Activated CD4-positive, alpha-beta T cell treated with anti-CD3 and anti-CD28 coated beads, Interleukin-2, amount 10 ng/mL, durations not matched to agents 7 days and 5 days (primary cell): ENCODE results near the gene HAUS5. TPM values are rescaled to one million over a fixed set of nuclear protein-coding genes. Genes with fewer than 3 reads are reported as not detected.
"Not testable (repeated sequence)": the region's sequence is repeated elsewhere in the genome, so short reads cannot be mapped to it uniquely, and the experiment has no call there.

Experiments used
- CTCF ChIA-PET: fragments of 350-600 bp; sonication (Branson Sonifier 250); formaldehyde crosslinking; loops from one replicate; lab custom pipeline; 2021; ENCODE audit warnings: antibody characterized with exemption; lab: Charles Lee
- POLR2A ChIA-PET: fragments of 350-600 bp; sonication (Branson Sonifier 250); formaldehyde crosslinking; loops from one replicate; lab custom pipeline; 2021; ENCODE audit warnings: antibody characterized with exemption; lab: Charles Lee
- DNase-seq: peaks from one replicate; pipeline ENCODE4 v3.0.0-alpha.2; 2020
- H3K27ac Mint-ChIP-seq: one replicate; pipeline ENCODE4 v1.8.0; 2021; ENCODE audit warnings: mild to moderate bottlenecking, moderate library complexity, mixed read lengths
- H3K27me3 Mint-ChIP-seq: one replicate; pipeline ENCODE4 v1.8.0; 2021; ENCODE audit warnings: mixed read lengths
- H3K36me3 Mint-ChIP-seq: one replicate; pipeline ENCODE4 v1.8.0; 2021; ENCODE audit warnings: low read depth, mixed read lengths
- H3K4me1 Mint-ChIP-seq: one replicate; pipeline ENCODE4 v1.8.0; 2021; ENCODE audit warnings: mixed read lengths
- H3K4me3 Mint-ChIP-seq: one replicate; pipeline ENCODE4 v1.8.0; 2021; ENCODE audit warnings: mild to moderate bottlenecking, moderate library complexity, mixed read lengths
- H3K9me3 Mint-ChIP-seq: one replicate; pipeline ENCODE4 v1.8.0; 2021; ENCODE audit warnings: mixed read lengths
- total RNA-seq, 2 experiments: library from RNA; stranded (reverse); gene quantifications; one replicate each; pipeline ENCODE4 v1.2.3, GENCODE V29; 2021

HAUS5 gene
- total RNA-seq, 2 experiments from 2014 or later = 52.2 to 57.9 TPM

DNA sequence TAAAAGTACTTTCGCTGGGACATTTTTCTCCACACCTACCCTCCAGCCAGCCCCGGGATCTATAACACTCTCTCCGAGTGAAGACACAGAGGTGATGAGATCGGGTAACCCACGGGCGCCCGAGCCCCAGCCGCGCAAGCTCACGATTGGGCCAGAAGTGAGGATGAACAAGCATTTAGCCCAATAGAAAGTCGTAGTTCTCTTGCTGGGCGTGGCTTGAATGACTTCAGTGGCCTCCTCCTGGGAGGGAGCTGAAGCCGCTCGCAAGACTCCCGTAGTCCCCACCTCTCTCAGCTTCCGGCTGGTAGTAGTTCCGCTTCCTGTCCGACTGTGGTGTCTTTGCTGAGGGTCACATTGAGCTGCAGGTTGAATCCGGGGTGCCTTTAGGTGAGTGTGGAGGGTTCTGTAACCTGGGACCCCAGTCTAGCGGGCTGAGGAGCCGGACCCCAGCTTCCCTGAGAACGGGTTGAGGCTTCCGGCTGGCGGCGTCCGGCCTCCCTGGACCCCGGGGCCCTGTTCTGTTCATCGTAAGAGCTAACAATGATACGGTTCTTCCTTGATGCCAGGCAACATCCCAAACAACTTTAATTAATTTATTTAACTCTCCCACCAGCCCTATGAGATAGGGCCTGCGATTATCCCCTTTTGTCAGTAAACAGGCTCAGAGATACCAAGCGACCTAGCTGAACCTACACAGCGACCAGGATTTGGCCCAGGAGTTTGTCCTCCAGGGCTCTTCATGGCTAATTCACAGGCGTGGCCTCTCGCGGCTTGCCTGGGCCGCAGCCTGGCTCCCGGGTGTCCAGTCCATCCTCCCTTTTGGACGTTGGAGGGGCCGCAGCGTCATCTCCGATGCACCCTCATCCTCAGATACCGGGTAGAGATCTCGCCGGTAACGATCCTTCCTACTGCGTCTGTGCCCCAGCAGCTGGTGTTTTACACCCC is 35.8 kb downstream of the HAUS5 start, which contains the start of gene COX6B1:
Gene COX6B1, plus strand, starts transcription at position 307 of the 945 bp plus-strand sequence. CDS start 2,921 bp downstream, outside the sequence.
- Mint-ChIP-seq H3K36me3 (peaks cover 15% of the 10 kb centered on the region), H3K27me3 (no peaks in the 10 kb centered on the region), H3K27ac (peak within 1 kb of the TSS; percentile 91), H3K4me1 (peaks cover 45% of the 10 kb centered on the region), H3K9me3 (no peaks in the 10 kb centered on the region), H3K4me3 (peak within 1 kb of the TSS; percentile 86)
- ChIA-PET POLR2A (interaction anchor here (0.6 to 1.2 kb wide), 4 partner anchors 17 to 172 kb away, joined by 3 to 5 read pairs (median 4); partner anchors contain the start of gene HAUS5), CTCF (interaction anchor here (1.3 to 1.8 kb wide), 4 partner anchors 10 to 99 kb away, joined by 3 to 8 read pairs (median 5); no protein-coding TSS in a partner anchor)
- peak; percentile 98 for DNase-seq

GRCh38 chr19:35650581-35650980 is 38.0 kb downstream of the HAUS5 start:
- Mint-ChIP-seq H3K4me3 (no peak overlapping the region), H3K36me3 (peaks cover 27% of the 10 kb centered on the region)

DNA sequence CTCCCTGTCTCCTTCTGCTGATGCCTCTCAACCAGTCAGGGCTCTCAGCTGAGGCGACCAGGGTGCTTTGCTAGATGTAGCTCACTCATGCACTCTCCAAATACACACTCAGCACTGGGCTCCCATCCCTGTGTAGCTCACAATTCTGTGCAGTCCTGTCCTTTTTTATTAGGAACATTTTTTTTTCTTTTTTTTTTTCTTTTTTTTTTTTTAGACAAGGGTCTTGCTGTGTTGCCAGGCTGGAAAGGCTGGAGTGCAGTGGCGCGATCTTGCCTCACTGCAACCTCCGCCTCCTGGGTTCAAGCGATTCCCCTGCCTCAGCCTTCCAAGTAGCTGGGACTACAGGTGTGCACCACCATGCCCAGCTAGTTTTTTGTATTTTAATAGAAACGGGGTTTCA is 42.3 kb downstream of the HAUS5 start:
- POLR2A ChIA-PET = not testable (repeated sequence)
- CTCF ChIA-PET = interaction anchor here (0.6 to 1.0 kb wide), 3 partner anchors 11 to 76 kb away, joined by 3 read pairs; no protein-coding TSS in a partner anchor
- peaks cover 22% of the 10 kb centered on the region for H3K4me1 Mint-ChIP-seq

More at GRCh38 chr19:35650581-35650980, 38.0 kb downstream of the HAUS5 start:
- no peak for DNase-seq
- ChIA-PET CTCF (no interaction called here), POLR2A (interaction anchor here (0.6 to 0.7 kb wide), 2 partner anchors 164 to 433 kb away, joined by 3 read pairs; no protein-coding TSS in a partner anchor)
- no peaks in the 10 kb centered on the region for H3K9me3 Mint-ChIP-seq
- peak overlapping the region; percentile 62 for H3K27ac Mint-ChIP-seq
- H3K4me1 Mint-ChIP-seq = peaks cover 34% of the 10 kb centered on the region
- H3K27me3 Mint-ChIP-seq = no peaks in the 10 kb centered on the region

GRCh38 chr19:35655600-35655999 is 43.1 kb downstream of the HAUS5 start:
- peaks cover 48% of the 10 kb centered on the region for H3K36me3 Mint-ChIP-seq
- DNase-seq = no peak
- ChIA-PET POLR2A (no interaction called here), CTCF (interaction anchor here (0.6 to 1.0 kb wide), 4 partner anchors 11 to 229 kb away, joined by 3 to 5 read pairs (median 3); no protein-coding TSS in a partner anchor)
- H3K9me3 Mint-ChIP-seq = no peaks in the 10 kb centered on the region
- no peak overlapping the region for H3K27ac Mint-ChIP-seq
- no peak overlapping the region for H3K4me3 Mint-ChIP-seq
- H3K4me1 Mint-ChIP-seq = peaks cover 16% of the 10 kb centered on the region
- H3K27me3 Mint-ChIP-seq = no peaks in the 10 kb centered on the region

More for the DNA sequence above, 42.3 kb downstream of the HAUS5 start:
- H3K27me3 Mint-ChIP-seq, H3K9me3 Mint-ChIP-seq, H3K4me3 Mint-ChIP-seq, DNase-seq, H3K27ac Mint-ChIP-seq: not testable (repeated sequence)
- H3K36me3 Mint-ChIP-seq = peaks cover 48% of the 10 kb centered on the region

GRCh38 chr19:35656700-35657099 is 44.2 kb downstream of the HAUS5 start:
- Mint-ChIP-seq H3K27me3 (no peaks in the 10 kb centered on the region), H3K4me1 (peaks cover 7% of the 10 kb centered on the region), H3K9me3 (no peaks in the 10 kb centered on the region), H3K4me3 (no peak overlapping the region), H3K27ac (no peak overlapping the region), H3K36me3 (peaks cover 47% of the 10 kb centered on the region)
- CTCF ChIA-PET = interaction anchor here (0.6 to 1.3 kb wide), 3 partner anchors 17 to 179 kb away, joined by 3 to 4 read pairs (median 3); no protein-coding TSS in a partner anchor
- POLR2A ChIA-PET = no interaction called here
- DNase-seq = no peak

DNA sequence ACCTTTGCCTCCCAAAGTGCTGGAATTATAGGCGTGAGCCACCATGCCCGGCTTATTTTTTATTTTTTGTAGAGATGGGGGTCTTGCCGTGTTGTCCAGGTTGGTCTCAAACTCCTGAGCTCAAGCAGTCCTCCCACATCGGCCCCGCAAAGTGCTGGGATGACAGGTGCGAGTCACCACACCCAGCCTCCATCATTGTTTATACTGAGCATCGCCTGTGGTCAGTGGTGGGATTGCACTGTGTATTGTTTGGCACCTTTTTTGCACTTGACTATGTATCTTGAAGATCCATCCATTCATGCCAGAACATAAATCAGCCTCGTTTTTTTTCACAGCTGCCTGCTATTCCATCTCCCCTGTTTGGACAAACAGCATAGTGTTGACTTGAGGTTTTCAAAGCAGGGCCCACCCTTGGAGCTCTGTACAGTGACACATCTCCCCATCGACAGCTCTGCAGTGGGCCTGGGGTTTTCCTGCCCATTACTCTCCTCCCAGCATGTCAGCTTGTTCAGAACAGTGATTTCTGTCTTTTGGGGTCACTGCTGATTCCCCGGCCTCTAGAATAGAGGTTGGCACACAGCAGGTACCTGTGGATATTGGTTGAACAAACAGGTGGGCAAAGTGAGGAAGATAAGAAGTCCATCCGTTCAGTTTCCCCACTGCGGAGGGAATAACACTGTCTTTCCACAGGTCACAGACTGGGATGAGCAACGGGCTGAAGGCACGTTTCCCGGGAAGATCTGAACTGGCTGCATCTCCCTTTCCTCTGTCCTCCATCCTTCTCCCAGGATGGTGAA is 45.6 kb downstream of the HAUS5 start:
- no peaks in the 10 kb centered on the region for H3K27me3 Mint-ChIP-seq
- peaks cover 4% of the 10 kb centered on the region for H3K4me1 Mint-ChIP-seq

GRCh38 chr19:35661995-35662340 is 49.4 kb downstream of the HAUS5 start:
- no peaks in the 10 kb centered on the region for H3K27me3 Mint-ChIP-seq
- no peak for DNase-seq
- H3K36me3 Mint-ChIP-seq = peaks cover 39% of the 10 kb centered on the region
- H3K4me3 Mint-ChIP-seq = no peak overlapping the region
- POLR2A ChIA-PET = no interaction called here
- no peaks in the 10 kb centered on the region for H3K9me3 Mint-ChIP-seq
- CTCF ChIA-PET = interaction anchor here (0.6 to 1.1 kb wide), 2 partner anchors 12 to 39 kb away, joined by 3 read pairs; no protein-coding TSS in a partner anchor
- no peaks in the 10 kb centered on the region for H3K4me1 Mint-ChIP-seq
- no peak overlapping the region for H3K27ac Mint-ChIP-seq

More for the DNA sequence above, 45.6 kb downstream of the HAUS5 start:
- Mint-ChIP-seq H3K9me3 (no peaks in the 10 kb centered on the region), H3K27ac (no peak overlapping the region), H3K4me3 (no peak overlapping the region), H3K36me3 (peaks cover 51% of the 10 kb centered on the region)
- ChIA-PET CTCF (interaction anchor here (0.5 to 1.5 kb wide), 4 partner anchors 10 to 445 kb away, joined by 3 to 5 read pairs (median 3); partner anchors contain the start of gene COX6B1), POLR2A (no interaction called here)
- no peak for DNase-seq

DNA sequence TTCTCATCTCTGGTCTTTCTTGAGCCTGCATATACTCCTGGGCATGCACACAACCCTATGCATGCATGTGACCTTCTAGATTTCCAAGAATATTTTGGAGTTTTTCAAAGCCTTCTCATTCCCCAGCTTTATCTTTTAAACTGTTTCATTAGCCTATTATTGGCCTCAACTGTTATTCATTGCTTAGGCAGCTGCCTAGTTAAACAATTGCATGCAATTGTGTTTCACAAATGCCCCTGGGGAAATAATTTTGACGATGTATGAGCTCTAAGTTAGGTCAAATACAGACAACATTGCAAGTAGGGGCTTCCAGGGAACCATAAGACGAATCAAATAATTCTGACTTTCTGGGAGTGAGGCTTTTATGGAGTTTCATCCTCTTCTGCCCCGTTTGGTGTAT is 51.4 kb downstream of the HAUS5 start:
- ChIA-PET POLR2A (interaction anchor here (0.7 kb wide), 1 partner anchor 67 kb away, joined by 3 read pairs; no protein-coding TSS in a partner anchor), CTCF (no interaction called here)
- DNase-seq = no peak
- peaks cover 2% of the 10 kb centered on the region for H3K27me3 Mint-ChIP-seq
- H3K4me3 Mint-ChIP-seq = no peak overlapping the region
- H3K9me3 Mint-ChIP-seq = no peaks in the 10 kb centered on the region
- H3K27ac Mint-ChIP-seq = no peak overlapping the region
- H3K36me3 Mint-ChIP-seq = peaks cover 26% of the 10 kb centered on the region
- no peaks in the 10 kb centered on the region for H3K4me1 Mint-ChIP-seq

GRCh38 chr19:35665157-35665556 is 52.6 kb downstream of the HAUS5 start:
- ChIA-PET CTCF (no interaction called here), POLR2A (no interaction called here)
- Mint-ChIP-seq H3K36me3 (peaks cover 23% of the 10 kb centered on the region), H3K9me3 (no peaks in the 10 kb centered on the region), H3K4me3 (no peak overlapping the region), H3K27ac (no peak overlapping the region), H3K4me1 (no peaks in the 10 kb centered on the region), H3K27me3 (peaks cover 11% of the 10 kb centered on the region)
- no peak for DNase-seq

DNA sequence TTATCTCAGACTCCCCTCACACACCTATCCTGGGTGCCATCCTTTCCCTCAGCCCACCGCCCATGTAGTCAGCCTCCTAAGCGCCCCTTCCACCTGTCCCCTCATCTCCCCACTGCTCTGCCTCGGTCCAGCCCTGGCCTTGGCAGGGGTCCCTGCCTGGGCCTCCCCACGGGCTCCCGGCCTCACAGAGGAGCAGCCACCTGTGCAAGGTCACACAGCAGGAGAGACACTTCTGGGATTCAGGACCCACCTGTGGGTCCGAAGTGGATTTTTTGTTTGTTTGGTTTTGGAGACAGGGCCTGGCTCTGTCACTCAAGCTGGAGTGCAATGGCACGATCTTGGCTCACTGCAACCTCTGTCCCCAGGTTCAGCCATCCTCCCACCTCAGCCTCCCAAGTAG is 53.1 kb downstream of the HAUS5 start:
- H3K27ac Mint-ChIP-seq = no peak overlapping the region

DNA sequence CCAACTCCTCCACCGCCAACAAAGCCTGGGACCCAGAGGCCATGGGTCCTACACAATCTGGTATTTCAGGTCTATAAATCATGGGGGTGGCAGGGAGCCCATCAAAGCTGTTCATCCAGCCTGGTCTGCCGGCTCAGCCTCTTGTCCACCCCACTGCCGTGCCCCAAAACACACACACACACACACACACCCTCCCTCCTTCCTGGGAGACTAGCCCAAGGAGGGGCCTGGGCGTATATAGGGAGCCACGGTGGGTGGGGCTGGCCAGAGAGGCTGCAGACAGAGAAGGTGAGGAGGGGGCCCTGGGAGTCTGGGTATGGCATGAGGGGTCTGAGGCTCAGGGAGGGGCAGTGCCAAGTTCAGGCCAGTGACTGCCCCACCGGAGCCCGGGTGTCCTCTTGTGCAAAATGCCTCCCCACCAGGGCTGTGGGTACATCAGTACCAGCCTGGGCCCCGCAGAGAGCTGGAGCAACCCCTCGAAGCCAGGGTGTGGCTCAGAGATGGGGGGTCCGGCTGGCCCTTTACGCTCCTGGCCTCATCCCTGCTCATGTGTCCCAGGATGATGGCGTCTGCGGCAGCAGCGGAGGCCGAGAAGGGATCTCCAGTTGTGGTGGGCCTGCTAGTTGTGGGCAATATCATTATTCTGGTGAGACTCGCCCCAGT is 53.8 kb downstream of the HAUS5 start, which contains the start of gene UPK1A:
Gene UPK1A, plus strand, starts transcription at position 267 of the 663 bp plus-strand sequence. Its CDS starts 296 bp downstream, at position 563.
- POLR2A ChIA-PET = no interaction called here
- H3K27me3 Mint-ChIP-seq = peaks cover 16% of the 10 kb centered on the region
- no peaks in the 10 kb centered on the region for H3K9me3 Mint-ChIP-seq
- H3K4me3 Mint-ChIP-seq = no peak within 1 kb of the TSS
- H3K36me3 Mint-ChIP-seq = peaks cover 19% of the 10 kb centered on the region
- no peak for DNase-seq
- no peaks in the 10 kb centered on the region for H3K4me1 Mint-ChIP-seq
- H3K27ac Mint-ChIP-seq = no peak within 1 kb of the TSS
- CTCF ChIA-PET = interaction anchor here (0.9 kb wide), 1 partner anchor 13 kb away, joined by 3 read pairs; no protein-coding TSS in a partner anchor

More for the DNA sequence above, 53.1 kb downstream of the HAUS5 start:
- Mint-ChIP-seq H3K4me3 (no peak overlapping the region), H3K27me3 (peaks cover 12% of the 10 kb centered on the region), H3K4me1 (no peaks in the 10 kb centered on the region), H3K36me3 (peaks cover 23% of the 10 kb centered on the region), H3K9me3 (no peaks in the 10 kb centered on the region)
- ChIA-PET POLR2A (no interaction called here), CTCF (no interaction called here)
- DNase-seq = no peak
